Ishikawa (cell line): ENCODE measurements around the gene GRB10.

Experiments used
- CREB1 ChIP-seq: IDR thresholded peaks from 2 replicates; pipeline ENCODE4 v1.6.1; 2012; ENCODE audit warnings: low read depth
- EP300 ChIP-seq: IDR thresholded peaks from 2 replicates; pipeline ENCODE4 v1.6.1; 2012; ENCODE audit warnings: borderline replicate concordance
- MAX ChIP-seq: IDR thresholded peaks from 2 replicates; pipeline ENCODE4 v1.6.1; 2012
- NFIC ChIP-seq: IDR thresholded peaks from 2 replicates; pipeline ENCODE4 v1.6.1; 2012
- REST ChIP-seq: IDR thresholded peaks from 2 replicates; pipeline ENCODE4 v1.6.1; 2012; ENCODE audit warnings: low read depth, mild to moderate bottlenecking
- TAF1 ChIP-seq: IDR thresholded peaks from 2 replicates; pipeline ENCODE4 v1.6.1; 2012; ENCODE audit warnings: low read depth, mild to moderate bottlenecking
- YY1 ChIP-seq: IDR thresholded peaks from 2 replicates; pipeline ENCODE4 v1.6.1; 2012; ENCODE audit warnings: low read depth

GRCh38 chr7:50645186-50645585, 137.5 kb downstream of the GRB10 start:
- TF ChIP-seq CREB1 (no peak), YY1 (no peak), MAX (no peak), NFIC (no peak), REST (no peak), TAF1 (no peak), EP300 (no peak)
